HCT116 (cell line): ENCODE measurements around the gene RERG. TPM values are rescaled to one million over a fixed set of nuclear protein-coding genes. Genes with fewer than 3 reads are reported as not detected.

Experiments
- ATAC-seq: fragments of 200-7000 bp; cut with Tn5 transposase; 2 replicates; pipeline ENCODE4 v1.9.1; 2020; ENCODE audit warnings: mild to moderate bottlenecking, moderate library complexity
- BruUV-seq: library from RNA; stranded (reverse); fragments of 400-500 nt; replicated peaks from 2 replicates; lab custom pipeline; 2021; lab: Mats Ljungman, UMichigan
- CTCF ChIA-PET: fragments of 300-600 bp; sonication (Branson Sonifier 250); formaldehyde crosslinking; loops from one replicate; lab custom pipeline; 2021; ENCODE audit warnings: antibody characterized with exemption; lab: Charles Lee
- POLR2A ChIA-PET: fragments of 300-600, 350-600 bp; sonication (Branson Sonifier 250); formaldehyde crosslinking; loops from one replicate; lab custom pipeline; 2021; ENCODE audit warnings: antibody characterized with exemption; lab: Charles Lee
- RAD21 ChIA-PET, 2 experiments: fragments of 300-600 bp; sonication (Branson Sonifier 250); formaldehyde crosslinking; loops; one replicate each; lab custom pipeline; 2023; ENCODE audit warnings: low total read pairs in 2 of 2; ENCODE audit not compliant: uncharacterized antibody in 2 of 2, unreplicated experiment in 2 of 2, low non-redundant PET in 1 of 2; lab: Charles Lee
- DNase-seq: peaks from one replicate; pipeline ENCODE4 v3.0.0-alpha.2; 2010; ENCODE audit warnings: low read depth, low spot score
- H2AFZ ChIP-seq: fragments of 200-600 bp; shearing (Covaris generic), sonication (generic); 2 replicates; pipeline ENCODE4 v1.6.1; 2017; ENCODE audit warnings: low read depth, mixed run types, mixed read lengths, antibody characterized with exemption, low read length; ENCODE audit not compliant: poor library complexity, severe bottlenecking
- H3K27ac ChIP-seq: 2 replicates; pipeline ENCODE4 v1.5.1; 2012; ENCODE audit warnings: low read depth, low read length
- H3K27me3 ChIP-seq: fragments of 200-600 bp; sonication (generic); 2 replicates; pipeline ENCODE4 v1.6.1; 2016; ENCODE audit warnings: mixed run types, low read length, mixed read lengths; ENCODE audit not compliant: insufficient read depth
- H3K36me3 ChIP-seq, 2 experiments: fragments of 200-500 bp in 1 of 2; fragments of 200-600 bp in 1 of 2; sonication (Bioruptor generic) in 1 of 2; sonication (generic) in 1 of 2; 2 replicates each; pipeline versions ENCODE4 v1.5.1 to v1.6.1; 2014 to 2016; ENCODE audit warnings: low read length in 2 of 2, inconsistent platforms in 1 of 2, mixed read lengths in 1 of 2, mixed run types in 1 of 2; ENCODE audit not compliant: insufficient read depth in 2 of 2, control insufficient read depth in 1 of 2
- H3K4me1 ChIP-seq, 2 experiments: fragments of 200-600 bp in 1 of 2; sonication (generic) in 1 of 2; 2 replicates each; pipeline versions ENCODE4 v1.5.1 to v1.6.1; 2012 to 2017; ENCODE audit warnings: low read length in 2 of 2, inconsistent platforms in 1 of 2, mild to moderate bottlenecking in 1 of 2, mixed read lengths in 1 of 2, mixed run types in 1 of 2, moderate library complexity in 1 of 2; ENCODE audit not compliant: insufficient read depth in 2 of 2, control insufficient read depth in 1 of 2
- H3K4me2 ChIP-seq: fragments of 200-600 bp; sonication (generic); 2 replicates; pipeline ENCODE4 v1.6.1; 2017; ENCODE audit warnings: mixed run types, low read length, mixed read lengths
- H3K4me3 ChIP-seq, 2 experiments: fragments of 200-600 bp in 1 of 2; sonication (generic) in 1 of 2; replicated peaks in 1 of 2; 2 replicates each; pipeline ENCODE4 v1.5.1; 2011 to 2016; ENCODE audit warnings: low read length in 2 of 2, control low read depth in 1 of 2, low read depth in 1 of 2, mild to moderate bottlenecking in 1 of 2, mixed read lengths in 1 of 2, mixed run types in 1 of 2
- H3K79me2 ChIP-seq: fragments of 200-600 bp; sonication (generic); 2 replicates; pipeline ENCODE4 v1.6.1; 2017; ENCODE audit warnings: mild to moderate bottlenecking, mixed run types, low read length, moderate library complexity, mixed read lengths; ENCODE audit not compliant: insufficient read depth
- H3K9ac ChIP-seq: fragments of 200-600 bp; sonication (generic); 2 replicates; pipeline ENCODE4 v1.6.1; 2016; ENCODE audit warnings: low read length, mixed read lengths
- H3K9me2 ChIP-seq: fragments of 200-600 bp; sonication (generic), shearing (Covaris generic); 2 replicates; pipeline ENCODE4 v1.6.1; 2017; ENCODE audit warnings: mixed run types, mild to moderate bottlenecking, moderate library complexity; ENCODE audit not compliant: insufficient read depth
- H3K9me3 ChIP-seq, 2 experiments: fragments of 200-500 bp in 1 of 2; fragments of 200-600 bp in 1 of 2; sonication (Bioruptor generic) in 1 of 2; sonication (generic) in 1 of 2; 2 replicates each; pipeline ENCODE4 v1.6.1; 2014 to 2017; ENCODE audit warnings: low read length in 2 of 2, mixed read lengths in 2 of 2, inconsistent platforms in 1 of 2, low read depth in 1 of 2, mild to moderate bottlenecking in 1 of 2, mixed run types in 1 of 2, moderate library complexity in 1 of 2; ENCODE audit not compliant: control insufficient read depth in 1 of 2, insufficient read depth in 1 of 2
- H4K20me1 ChIP-seq: fragments of 200-600 bp; sonication (generic), shearing (Covaris generic); 2 replicates; pipeline ENCODE4 v1.6.1; 2017; ENCODE audit warnings: mixed run types, mild to moderate bottlenecking, moderate library complexity; ENCODE audit not compliant: insufficient read depth
- CEBPB ChIP-seq: IDR thresholded peaks from 2 replicates; pipeline ENCODE4 v1.6.1; 2012; ENCODE audit warnings: low read depth
- EGR1 ChIP-seq: IDR thresholded peaks from 2 replicates; pipeline ENCODE4 v1.6.1; 2012; ENCODE audit warnings: low read depth
- EZH2 ChIP-seq: fragments of 200-600 bp; sonication (generic); IDR thresholded peaks from 2 replicates; pipeline ENCODE4 v1.6.1; 2017; ENCODE audit warnings: antibody characterized with exemption, mixed run types
- EZH2phosphoT487 ChIP-seq: fragments of 200-600 bp; IDR thresholded peaks from 2 replicates; pipeline ENCODE4 v1.6.1; 2018; ENCODE audit warnings: antibody characterized with exemption, borderline replicate concordance
- FOSL1 ChIP-seq: IDR thresholded peaks from 2 replicates; pipeline ENCODE4 v1.6.1; 2012; ENCODE audit warnings: low read depth
- JUND ChIP-seq: IDR thresholded peaks from 2 replicates; pipeline ENCODE4 v1.6.1; 2012
- POLR2A ChIP-seq: IDR thresholded peaks from 2 replicates; pipeline ENCODE4 v1.7.0; 2011; ENCODE audit warnings: borderline replicate concordance; ENCODE audit not compliant: insufficient read depth, insufficient read length; ENCODE audit errors: extremely low read depth
- POLR2AphosphoS5 ChIP-seq: IDR thresholded peaks from 2 replicates; pipeline ENCODE4 v1.6.1; 2011; ENCODE audit warnings: mild to moderate bottlenecking, low read depth, low read length, moderate library complexity
- RAD21 ChIP-seq: IDR thresholded peaks from 2 replicates; pipeline ENCODE4 v1.6.1; 2012; ENCODE audit warnings: low read depth, mild to moderate bottlenecking
- TCF7L2 ChIP-seq: IDR thresholded peaks from 2 replicates; pipeline ENCODE4 v1.7.0; 2011; ENCODE audit warnings: borderline replicate concordance, inconsistent platforms; ENCODE audit not compliant: insufficient read depth, insufficient read length; ENCODE audit errors: extremely low read depth
- intact Hi-C: fragments of 100-400 bp; cut with micrococcal nuclease; formaldehyde crosslinking; loops from 2 replicates; pipeline ENCODE4 v1.10.0; 2022
- total RNA-seq: library from RNA; stranded (reverse); gene quantifications from one replicate; pipeline ENCODE4 v1.2.1, GENCODE V29; 2021; ENCODE audit not compliant: unreplicated experiment
- TF ChIP-seq, protein P1 (sequence below): IDR thresholded peaks from 2 replicates; pipeline ENCODE4 v1.6.1; 2012; ENCODE audit warnings: low read depth

RERG gene
- total RNA-seq, 1 experiment from 2014 or later, result not detected

DNA sequence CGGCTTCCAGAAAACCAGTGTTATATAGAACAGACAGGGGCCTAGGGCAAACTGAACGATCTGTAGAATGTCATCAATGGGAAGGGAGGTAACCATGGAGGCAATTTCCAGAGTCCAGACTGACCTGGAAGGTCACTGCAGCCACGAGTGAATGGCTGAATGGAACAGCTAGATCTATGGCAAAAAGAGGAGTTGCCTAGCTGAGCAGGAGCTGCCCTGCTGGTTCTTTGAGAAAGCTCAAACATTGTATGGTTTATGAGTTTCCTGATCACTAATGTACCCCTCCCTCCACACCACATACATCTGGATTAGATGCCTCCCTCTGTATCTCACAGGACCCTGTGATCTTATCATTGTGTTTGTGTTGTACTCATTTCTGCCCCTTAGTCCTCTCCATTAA is 1.0 kb upstream of the RERG start:
- Histone ChIP-seq H3K4me3 (no peak overlapping the region), H3K79me2 (no peaks in the 10 kb centered on the region), H3K4me2 (no peak overlapping the region), H2AFZ (no peak overlapping the region), H3K27me3 (peaks cover 24% of the 10 kb centered on the region), H3K9ac (no peak overlapping the region), H3K36me3 (no peaks in the 10 kb centered on the region), H3K27ac (no peak overlapping the region), H3K9me3 (no peaks in the 10 kb centered on the region), H3K4me1 (peaks cover 0 to 4% of the 10 kb centered on the region in 2 experiments; a peak in 1 of 4 replicates), H3K9me2 (no peaks in the 10 kb centered on the region), H4K20me1 (no peaks in the 10 kb centered on the region)
- ChIA-PET POLR2A (no interaction called here), CTCF (interaction anchor here (0.6 to 2.7 kb wide), 11 partner anchors 9 to 411 kb away, joined by 3 to 12 read pairs (median 4); no protein-coding TSS in a partner anchor), RAD21 (no interaction called here)
- intact Hi-C loops, result loop anchor here (10.0 kb wide), 1 partner anchor 377 kb away; the partner anchor contains the start of gene ART4
- TF ChIP-seq, protein P1, sequence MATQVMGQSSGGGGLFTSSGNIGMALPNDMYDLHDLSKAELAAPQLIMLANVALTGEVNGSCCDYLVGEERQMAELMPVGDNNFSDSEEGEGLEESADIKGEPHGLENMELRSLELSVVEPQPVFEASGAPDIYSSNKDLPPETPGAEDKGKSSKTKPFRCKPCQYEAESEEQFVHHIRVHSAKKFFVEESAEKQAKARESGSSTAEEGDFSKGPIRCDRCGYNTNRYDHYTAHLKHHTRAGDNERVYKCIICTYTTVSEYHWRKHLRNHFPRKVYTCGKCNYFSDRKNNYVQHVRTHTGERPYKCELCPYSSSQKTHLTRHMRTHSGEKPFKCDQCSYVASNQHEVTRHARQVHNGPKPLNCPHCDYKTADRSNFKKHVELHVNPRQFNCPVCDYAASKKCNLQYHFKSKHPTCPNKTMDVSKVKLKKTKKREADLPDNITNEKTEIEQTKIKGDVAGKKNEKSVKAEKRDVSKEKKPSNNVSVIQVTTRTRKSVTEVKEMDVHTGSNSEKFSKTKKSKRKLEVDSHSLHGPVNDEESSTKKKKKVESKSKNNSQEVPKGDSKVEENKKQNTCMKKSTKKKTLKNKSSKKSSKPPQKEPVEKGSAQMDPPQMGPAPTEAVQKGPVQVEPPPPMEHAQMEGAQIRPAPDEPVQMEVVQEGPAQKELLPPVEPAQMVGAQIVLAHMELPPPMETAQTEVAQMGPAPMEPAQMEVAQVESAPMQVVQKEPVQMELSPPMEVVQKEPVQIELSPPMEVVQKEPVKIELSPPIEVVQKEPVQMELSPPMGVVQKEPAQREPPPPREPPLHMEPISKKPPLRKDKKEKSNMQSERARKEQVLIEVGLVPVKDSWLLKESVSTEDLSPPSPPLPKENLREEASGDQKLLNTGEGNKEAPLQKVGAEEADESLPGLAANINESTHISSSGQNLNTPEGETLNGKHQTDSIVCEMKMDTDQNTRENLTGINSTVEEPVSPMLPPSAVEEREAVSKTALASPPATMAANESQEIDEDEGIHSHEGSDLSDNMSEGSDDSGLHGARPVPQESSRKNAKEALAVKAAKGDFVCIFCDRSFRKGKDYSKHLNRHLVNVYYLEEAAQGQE, result no peak
- TF ChIP-seq EZH2 (no peak), CEBPB (no peak), RAD21 (no peak), EZH2phosphoT487 (no peak), FOSL1 (no peak), POLR2AphosphoS5 (no peak), JUND (no peak), TCF7L2 (no peak), EGR1 (no peak), POLR2A (no peak)
- BruUV-seq, result no TSS peak
- no peak for DNase-seq
- ATAC-seq, result no peak
